Body of pancreas (tissue), 4 donors: Measurements from ENCODE around the gene GALNT2.

Source experiments
- POLR2A ChIP-seq, 3 donors: fragments of 450-650 bp; IDR thresholded peaks; one replicate each; pipeline ENCODE4 v1.6.1; 2016; ENCODE audit warnings: antibody characterized with exemption in 3 of 3, mild to moderate bottlenecking in 2 of 3
- TF ChIP-seq, protein P1 (sequence below), 7 experiments: fragments of 450-650 bp in 4 of 7; fragments of 200-600 bp in 3 of 7; sonication (generic) in 3 of 7; IDR thresholded peaks; one replicate each; pipeline ENCODE4 v1.5.1; 2016 to 2019; ENCODE audit warnings: antibody characterized with exemption in 7 of 7

DNA sequence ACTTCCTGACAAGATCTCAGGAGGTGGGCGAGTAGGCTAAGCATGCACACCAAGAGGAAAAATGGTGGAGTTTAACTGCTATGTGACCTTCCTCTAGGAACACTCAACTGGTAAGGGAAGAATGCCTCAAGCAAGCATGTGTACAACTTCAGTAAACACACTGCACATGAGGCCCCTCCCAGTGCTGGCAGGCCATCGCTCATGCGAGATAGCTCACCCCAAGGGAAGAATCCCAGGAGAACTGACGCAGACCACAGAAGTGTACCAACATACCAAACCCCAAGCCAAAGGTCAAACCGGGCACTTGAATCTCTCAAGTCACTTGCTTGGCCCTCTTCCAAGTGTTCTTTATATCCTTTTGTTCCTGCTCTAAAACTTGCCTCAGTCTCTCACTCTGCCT, 40.5 kb upstream of the GALNT2 start:
- TF ChIP-seq, protein P1, sequence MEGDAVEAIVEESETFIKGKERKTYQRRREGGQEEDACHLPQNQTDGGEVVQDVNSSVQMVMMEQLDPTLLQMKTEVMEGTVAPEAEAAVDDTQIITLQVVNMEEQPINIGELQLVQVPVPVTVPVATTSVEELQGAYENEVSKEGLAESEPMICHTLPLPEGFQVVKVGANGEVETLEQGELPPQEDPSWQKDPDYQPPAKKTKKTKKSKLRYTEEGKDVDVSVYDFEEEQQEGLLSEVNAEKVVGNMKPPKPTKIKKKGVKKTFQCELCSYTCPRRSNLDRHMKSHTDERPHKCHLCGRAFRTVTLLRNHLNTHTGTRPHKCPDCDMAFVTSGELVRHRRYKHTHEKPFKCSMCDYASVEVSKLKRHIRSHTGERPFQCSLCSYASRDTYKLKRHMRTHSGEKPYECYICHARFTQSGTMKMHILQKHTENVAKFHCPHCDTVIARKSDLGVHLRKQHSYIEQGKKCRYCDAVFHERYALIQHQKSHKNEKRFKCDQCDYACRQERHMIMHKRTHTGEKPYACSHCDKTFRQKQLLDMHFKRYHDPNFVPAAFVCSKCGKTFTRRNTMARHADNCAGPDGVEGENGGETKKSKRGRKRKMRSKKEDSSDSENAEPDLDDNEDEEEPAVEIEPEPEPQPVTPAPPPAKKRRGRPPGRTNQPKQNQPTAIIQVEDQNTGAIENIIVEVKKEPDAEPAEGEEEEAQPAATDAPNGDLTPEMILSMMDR (IDR thresholded peaks at IDR 0.05) = no peak
- no peak for TF ChIP-seq POLR2A (IDR thresholded peaks at IDR 0.05)
